ENCODE results near the gene LSM14A. TPM values are rescaled to one million over a fixed set of nuclear protein-coding genes. Genes with fewer than 3 reads are reported as not detected.

The LSM14A gene
- total and polyA plus RNA-seq, 2 of the 13 experiments (the other 11 are each of a cell fraction or from before 2014, with no cell fraction given), result 77.0 to 83.6 TPM

- TF ChIP-seq ZNF704 (CRISPR knock-in tag; IDR thresholded peaks at IDR 0.05; ENCODE audit: borderline replicate concordance) (no peak; the same call in 1 of the 2 replicates), HMG20A (CRISPR knock-in tag; IDR thresholded peaks at IDR 0.05; ENCODE audit: borderline replicate concordance) (no peak), MXI1 (IDR thresholded peaks at IDR 0.05; ENCODE audit: borderline replicate concordance, low read depth, low read length) (peak; percentile 37; the same call in 1 of the 3 replicates), SMYD3 (CRISPR knock-in tag; IDR thresholded peaks at IDR 0.05) (no peak), ZNF768 (CRISPR knock-in tag; IDR thresholded peaks at IDR 0.05) (no peak), ZNF143 (CRISPR knock-in tag; IDR thresholded peaks at IDR 0.05) (peak; percentile 67), ZNF274 (CRISPR knock-in tag; IDR thresholded peaks at IDR 0.05) (peak; percentile 75; the same call in 1 of the 2 replicates), YY1 (IDR thresholded peaks at IDR 0.05; ENCODE audit: insufficient read depth, insufficient replicate concordance, low read depth, low read length) (peak; percentile 35), CENPX (CRISPR knock-in tag; IDR thresholded peaks at IDR 0.05) (no peak), MXD1 (CRISPR knock-in tag; IDR thresholded peaks at IDR 0.05) (0 out of 2 replicates have a peak, but pooled peaks have one; percentile 33), ZNF777 (CRISPR knock-in tag; IDR thresholded peaks at IDR 0.05) (0 out of 2 replicates have a peak, but pooled peaks have one; percentile 47), KLF11 (CRISPR knock-in tag; IDR thresholded peaks at IDR 0.05) (0 out of 2 replicates have a peak, but pooled peaks have one; percentile 37), TBL1XR1 (IDR thresholded peaks at IDR 0.05; ENCODE audit: borderline replicate concordance, low read length, partially characterized antibody) (no peak), NR3C1 (CRISPR knock-in tag; IDR thresholded peaks at IDR 0.05) (no peak), KLF12 (CRISPR knock-in tag; IDR thresholded peaks at IDR 0.05; ENCODE audit: borderline replicate concordance) (peak; percentile 62; the same call in 1 of the 2 replicates)
- TF ChIP-seq, protein P1, sequence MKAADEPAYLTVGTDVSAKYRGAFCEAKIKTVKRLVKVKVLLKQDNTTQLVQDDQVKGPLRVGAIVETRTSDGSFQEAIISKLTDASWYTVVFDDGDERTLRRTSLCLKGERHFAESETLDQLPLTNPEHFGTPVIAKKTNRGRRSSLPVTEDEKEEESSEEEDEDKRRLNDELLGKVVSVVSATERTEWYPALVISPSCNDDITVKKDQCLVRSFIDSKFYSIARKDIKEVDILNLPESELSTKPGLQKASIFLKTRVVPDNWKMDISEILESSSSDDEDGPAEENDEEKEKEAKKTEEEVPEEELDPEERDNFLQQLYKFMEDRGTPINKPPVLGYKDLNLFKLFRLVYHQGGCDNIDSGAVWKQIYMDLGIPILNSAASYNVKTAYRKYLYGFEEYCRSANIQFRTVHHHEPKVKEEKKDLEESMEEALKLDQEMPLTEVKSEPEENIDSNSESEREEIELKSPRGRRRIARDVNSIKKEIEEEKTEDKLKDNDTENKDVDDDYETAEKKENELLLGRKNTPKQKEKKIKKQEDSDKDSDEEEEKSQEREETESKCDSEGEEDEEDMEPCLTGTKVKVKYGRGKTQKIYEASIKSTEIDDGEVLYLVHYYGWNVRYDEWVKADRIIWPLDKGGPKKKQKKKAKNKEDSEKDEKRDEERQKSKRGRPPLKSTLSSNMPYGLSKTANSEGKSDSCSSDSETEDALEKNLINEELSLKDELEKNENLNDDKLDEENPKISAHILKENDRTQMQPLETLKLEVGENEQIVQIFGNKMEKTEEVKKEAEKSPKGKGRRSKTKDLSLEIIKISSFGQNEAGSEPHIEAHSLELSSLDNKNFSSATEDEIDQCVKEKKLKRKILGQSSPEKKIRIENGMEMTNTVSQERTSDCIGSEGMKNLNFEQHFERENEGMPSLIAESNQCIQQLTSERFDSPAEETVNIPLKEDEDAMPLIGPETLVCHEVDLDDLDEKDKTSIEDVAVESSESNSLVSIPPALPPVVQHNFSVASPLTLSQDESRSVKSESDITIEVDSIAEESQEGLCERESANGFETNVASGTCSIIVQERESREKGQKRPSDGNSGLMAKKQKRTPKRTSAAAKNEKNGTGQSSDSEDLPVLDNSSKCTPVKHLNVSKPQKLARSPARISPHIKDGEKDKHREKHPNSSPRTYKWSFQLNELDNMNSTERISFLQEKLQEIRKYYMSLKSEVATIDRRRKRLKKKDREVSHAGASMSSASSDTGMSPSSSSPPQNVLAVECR (CRISPR knock-in tag; IDR thresholded peaks at IDR 0.05; ENCODE audit: borderline replicate concordance), result peak; percentile 34; the same call in 1 of the 2 replicates
- TF ChIP-seq, protein P2, sequence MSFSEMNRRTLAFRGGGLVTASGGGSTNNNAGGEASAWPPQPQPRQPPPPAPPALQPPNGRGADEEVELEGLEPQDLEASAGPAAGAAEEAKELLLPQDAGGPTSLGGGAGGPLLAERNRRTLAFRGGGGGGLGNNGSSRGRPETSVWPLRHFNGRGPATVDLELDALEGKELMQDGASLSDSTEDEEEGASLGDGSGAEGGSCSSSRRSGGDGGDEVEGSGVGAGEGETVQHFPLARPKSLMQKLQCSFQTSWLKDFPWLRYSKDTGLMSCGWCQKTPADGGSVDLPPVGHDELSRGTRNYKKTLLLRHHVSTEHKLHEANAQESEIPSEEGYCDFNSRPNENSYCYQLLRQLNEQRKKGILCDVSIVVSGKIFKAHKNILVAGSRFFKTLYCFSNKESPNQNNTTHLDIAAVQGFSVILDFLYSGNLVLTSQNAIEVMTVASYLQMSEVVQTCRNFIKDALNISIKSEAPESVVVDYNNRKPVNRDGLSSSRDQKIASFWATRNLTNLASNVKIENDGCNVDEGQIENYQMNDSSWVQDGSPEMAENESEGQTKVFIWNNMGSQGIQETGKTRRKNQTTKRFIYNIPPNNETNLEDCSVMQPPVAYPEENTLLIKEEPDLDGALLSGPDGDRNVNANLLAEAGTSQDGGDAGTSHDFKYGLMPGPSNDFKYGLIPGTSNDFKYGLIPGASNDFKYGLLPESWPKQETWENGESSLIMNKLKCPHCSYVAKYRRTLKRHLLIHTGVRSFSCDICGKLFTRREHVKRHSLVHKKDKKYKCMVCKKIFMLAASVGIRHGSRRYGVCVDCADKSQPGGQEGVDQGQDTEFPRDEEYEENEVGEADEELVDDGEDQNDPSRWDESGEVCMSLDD (CRISPR knock-in tag; IDR thresholded peaks at IDR 0.05; ENCODE audit: borderline replicate concordance), result peak; percentile 83; the same call in 1 of the 2 replicates
Measured at GRCh38 chr19:34173193-34173956, 1.1 kb downstream of the LSM14A start (continued).
